Muscle of leg (tissue), 11 donors: ENCODE measurements around the gene MYO7A. TPM values are rescaled to one million over a fixed set of nuclear protein-coding genes. Genes with fewer than 3 reads are reported as not detected.

Experiments used
- DNase-seq: peaks from one replicate; pipeline ENCODE4 v3.0.0; 2013
- H3K27ac ChIP-seq: one replicate; pipeline ENCODE4 v1.5.1; 2013; ENCODE audit warnings: mild to moderate bottlenecking, low read length, control low read depth
- H3K27me3 ChIP-seq: one replicate; pipeline ENCODE4 v1.6.1; 2013; ENCODE audit warnings: low read length; ENCODE audit not compliant: control insufficient read depth, insufficient read depth
- H3K36me3 ChIP-seq: one replicate; pipeline ENCODE4 v1.6.1; 2013; ENCODE audit warnings: low read length; ENCODE audit not compliant: control insufficient read depth, insufficient read depth
- H3K4me1 ChIP-seq: one replicate; pipeline ENCODE4 v1.6.1; 2013; ENCODE audit warnings: low read length; ENCODE audit not compliant: control insufficient read depth, insufficient read depth
- H3K4me3 ChIP-seq: one replicate; pipeline ENCODE4 v1.5.1; 2013; ENCODE audit warnings: low read length, control low read depth
- H3K9me3 ChIP-seq: replicated peaks from 2 replicates; pipeline ENCODE4 v1.6.1; 2013; ENCODE audit warnings: low read depth, low read length; ENCODE audit not compliant: control insufficient read depth
- WGBS: methylation state at CpG from one replicate; pipeline ENCODE4 v1.1.5; 2013; ENCODE audit warnings: missing lambda C conversion rate; ENCODE audit not compliant: insufficient coverage; 5-methylcytosine and 5-hydroxymethylcytosine counted together
- polyA plus RNA-seq, 8 donors: library from polyadenylated mRNA; unstranded; fragments of 120-200 nt; gene quantifications; one replicate each; pipeline versions ENCODE4 v1.2.1 to v1.2.3, GENCODE V29; 2013; ENCODE audit warnings: inconsistent platforms in 1 of 8, low replicate concordance in 1 of 8; ENCODE audit not compliant: insufficient read length in 8 of 8, insufficient read depth in 1 of 8
- total RNA-seq: library from RNA; stranded (reverse); fragments of 120-200 nt; gene quantifications from one replicate; pipeline ENCODE4 v1.2.4, GENCODE V29; 2013

Gene MYO7A
- total and polyA plus RNA-seq, 9 donors = 2.2 to 6.5 (median 3.8) TPM

GRCh38 chr11:77144857-77145428 lies 16.9 kb downstream of the MYO7A start:
- 63% methylated on average over 3 of the region's 7 CpGs for WGBS
- H3K4me3 ChIP-seq = no peak overlapping the region
- no peaks in the 10 kb centered on the region for H3K9me3 ChIP-seq
- DNase-seq = no peak
- H3K27me3 ChIP-seq = peaks cover 16% of the 10 kb centered on the region
- peaks cover 42% of the 10 kb centered on the region for H3K4me1 ChIP-seq
- no peak overlapping the region for H3K27ac ChIP-seq
- no peaks in the 10 kb centered on the region for H3K36me3 ChIP-seq

GRCh38 chr11:77146261-77147035 lies 18.4 kb downstream of the MYO7A start:
- peaks cover 35% of the 10 kb centered on the region for H3K4me1 ChIP-seq
- no peaks in the 10 kb centered on the region for H3K9me3 ChIP-seq
- no peaks in the 10 kb centered on the region for H3K36me3 ChIP-seq
- H3K27ac ChIP-seq = no peak overlapping the region
- 79% methylated on average over 7 of the region's 10 CpGs for WGBS
- no peak overlapping the region for H3K4me3 ChIP-seq
- peaks cover 16% of the 10 kb centered on the region for H3K27me3 ChIP-seq
- no peak for DNase-seq

GRCh38 chr11:77147036-77147315 lies 18.9 kb downstream of the MYO7A start:
- DNase-seq = no peak
- peaks cover 15% of the 10 kb centered on the region for H3K27me3 ChIP-seq

GRCh38 chr11:77147668-77148321 lies 19.7 kb downstream of the MYO7A start:
- Histone ChIP-seq H3K27ac (no peak overlapping the region), H3K4me3 (no peak overlapping the region), H3K27me3 (peaks cover 13% of the 10 kb centered on the region), H3K36me3 (no peaks in the 10 kb centered on the region), H3K4me1 (peaks cover 47% of the 10 kb centered on the region), H3K9me3 (no peaks in the 10 kb centered on the region)
- 13% methylated on average over 37 of the region's 47 CpGs for WGBS
- DNase-seq = no peak

More at GRCh38 chr11:77147036-77147315, 18.9 kb downstream of the MYO7A start:
- Histone ChIP-seq H3K27ac (no peak overlapping the region), H3K36me3 (no peaks in the 10 kb centered on the region), H3K4me3 (no peak overlapping the region), H3K4me1 (peaks cover 40% of the 10 kb centered on the region), H3K9me3 (no peaks in the 10 kb centered on the region)
- 50% methylated on average over 1 of the region's 1 CpG for WGBS

GRCh38 chr11:77148963-77149715 lies 21.1 kb downstream of the MYO7A start:
- no peak for DNase-seq
- Histone ChIP-seq H3K4me3 (no peak overlapping the region), H3K4me1 (peaks cover 59% of the 10 kb centered on the region), H3K9me3 (no peaks in the 10 kb centered on the region), H3K36me3 (no peaks in the 10 kb centered on the region), H3K27me3 (peaks cover 13% of the 10 kb centered on the region), H3K27ac (no peak overlapping the region)
- 83% methylated on average over 8 of the region's 8 CpGs for WGBS

GRCh38 chr11:77149716-77150392 lies 21.8 kb downstream of the MYO7A start:
- Histone ChIP-seq H3K4me1 (peaks cover 59% of the 10 kb centered on the region), H3K27ac (no peak overlapping the region), H3K9me3 (no peaks in the 10 kb centered on the region), H3K4me3 (no peak overlapping the region), H3K36me3 (no peaks in the 10 kb centered on the region), H3K27me3 (peaks cover 13% of the 10 kb centered on the region)
- DNase-seq = no peak
- WGBS = 72% methylated on average over 11 of the region's 12 CpGs

- H3K27ac ChIP-seq = no peak overlapping the region
- 78% methylated on average over 7 of the region's 10 CpGs for WGBS
- H3K9me3 ChIP-seq = no peaks in the 10 kb centered on the region
- DNase-seq = no peak
- H3K4me1 ChIP-seq = peaks cover 67% of the 10 kb centered on the region
- H3K36me3 ChIP-seq = no peaks in the 10 kb centered on the region
- H3K27me3 ChIP-seq = peaks cover 13% of the 10 kb centered on the region
- H3K4me3 ChIP-seq = no peak overlapping the region
Observed at GRCh38 chr11:77150836-77151235, 22.8 kb downstream of the MYO7A start.

GRCh38 chr11:77151804-77152509 lies 23.9 kb downstream of the MYO7A start:
- Histone ChIP-seq H3K27me3 (peaks cover 6% of the 10 kb centered on the region), H3K4me3 (no peak overlapping the region), H3K27ac (no peak overlapping the region), H3K36me3 (no peaks in the 10 kb centered on the region), H3K9me3 (no peaks in the 10 kb centered on the region), H3K4me1 (peaks cover 58% of the 10 kb centered on the region)
- no peak for DNase-seq
- WGBS = 47% methylated on average over 5 of the region's 11 CpGs

GRCh38 chr11:77152846-77153245 lies 24.8 kb downstream of the MYO7A start:
- H3K36me3 ChIP-seq = no peaks in the 10 kb centered on the region
- no peak overlapping the region for H3K4me3 ChIP-seq
- DNase-seq = peak; percentile 65
- H3K27me3 ChIP-seq = peaks cover 2% of the 10 kb centered on the region
- H3K27ac ChIP-seq = no peak overlapping the region
- peaks cover 52% of the 10 kb centered on the region for H3K4me1 ChIP-seq
- no peaks in the 10 kb centered on the region for H3K9me3 ChIP-seq
- WGBS = 61% methylated on average over 6 of the region's 6 CpGs
